HepG2 (cell line): ENCODE results near the gene PELI3. TPM values are rescaled to one million over a fixed set of nuclear protein-coding genes. Genes with fewer than 3 reads are reported as not detected.

Source experiments
- DMTF1 ChIP-seq: sonication (generic); formaldehyde crosslinking; IDR thresholded peaks from 2 replicates; pipeline ENCODE4 v1.4.0; 2020; ENCODE audit warnings: mild to moderate bottlenecking, missing genetic modification reagents
- GRHL1 ChIP-seq: sonication (generic); formaldehyde crosslinking; conservative IDR thresholded peaks from 2 replicates; pipeline ENCODE4 v1.8.0; 2022; ENCODE audit warnings: missing genetic modification reagents
- KMT2A ChIP-seq: sonication (generic); formaldehyde crosslinking; IDR thresholded peaks from 2 replicates; pipeline ENCODE4 v1.4.0; 2020; ENCODE audit warnings: missing genetic modification reagents
- PPARG ChIP-seq: conservative IDR thresholded peaks from 2 replicates; pipeline ENCODE4 v1.6.1; 2016; ENCODE audit warnings: missing biosample characterization, missing genetic modification reagents
- RXRA ChIP-seq: sonication (generic); formaldehyde crosslinking; IDR thresholded peaks from 2 replicates; pipeline ENCODE4 v1.5.1; 2020; ENCODE audit warnings: missing genetic modification reagents
- SP1 ChIP-seq, 2 experiments: fragments of 450-650 bp in 1 of 2; sonication (generic) in 1 of 2; formaldehyde crosslinking in 1 of 2; IDR thresholded peaks; 2 replicates each; pipeline versions ENCODE4 v1.4.0 to v1.6.1; 2016 to 2020; ENCODE audit warnings: missing genetic modification reagents in 1 of 2
- ZNF547 ChIP-seq: sonication (generic); formaldehyde crosslinking; IDR thresholded peaks from 2 replicates; pipeline ENCODE4 v1.5.1; 2020; ENCODE audit warnings: mild to moderate bottlenecking, missing genetic modification reagents
- ZNF737 ChIP-seq: sonication (generic); formaldehyde crosslinking; IDR thresholded peaks from 2 replicates; pipeline ENCODE4 v1.5.0; 2020; ENCODE audit warnings: missing genetic modification reagents, mild to moderate bottlenecking, borderline replicate concordance
- ZNF782 ChIP-seq: sonication (generic); formaldehyde crosslinking; IDR thresholded peaks from 2 replicates; pipeline ENCODE4 v1.4.0; 2020; ENCODE audit warnings: missing genetic modification reagents, mild to moderate bottlenecking, borderline replicate concordance
- polyA plus RNA-seq, 8 experiments: library from polyadenylated mRNA; depleted of rRNA in 3 of 8; stranded (reverse) in 7 of 8; unstranded in 1 of 8; fragments of >200 nt; fragmentation: Illumina TruSeq in 4 of 8; extraction: Trizol in 4 of 8; gene quantifications; 2 replicates each; pipeline versions ENCODE4 v1.2.1 to v1.2.3, GENCODE V29; 2011 to 2016; ENCODE audit warnings: low read depth in 4 of 8, missing spikeins in 1 of 8, mixed read lengths in 1 of 8; ENCODE audit not compliant: insufficient read depth in 1 of 8
- total RNA-seq, 5 experiments: library from RNA; depleted of rRNA; stranded (reverse); fragments of >200 nt; fragmentation: Illumina TruSeq; extraction: Trizol; gene quantifications; 2 replicates each; pipeline ENCODE4 v1.2.3, GENCODE V29; 2016; ENCODE audit warnings: low read depth in 1 of 5
- TF ChIP-seq, protein P1 (sequence below): sonication (generic); formaldehyde crosslinking; IDR thresholded peaks from 2 replicates; pipeline ENCODE4 v1.5.1; 2020; ENCODE audit warnings: mild to moderate bottlenecking, moderate library complexity, missing genetic modification reagents
- TF ChIP-seq, protein P2 (sequence below): IDR thresholded peaks from 2 replicates; pipeline ENCODE4 v1.6.1; 2012; ENCODE audit warnings: low read length, improper control_type of control experiment
- TF ChIP-seq, protein P3 (sequence below): sonication (generic); formaldehyde crosslinking; IDR thresholded peaks from 2 replicates; pipeline ENCODE4 v1.4.0; 2020; ENCODE audit warnings: missing genetic modification reagents
- TF ChIP-seq, protein P4 (sequence below): sonication (generic); formaldehyde crosslinking; IDR thresholded peaks from 2 replicates; pipeline ENCODE4 v1.8.1; 2022; ENCODE audit warnings: mild to moderate bottlenecking, missing genetic modification reagents
- TF ChIP-seq, protein P5 (sequence below), 2 experiments: sonication (generic) in 1 of 2; formaldehyde crosslinking in 1 of 2; IDR thresholded peaks; 2 replicates each; pipeline versions ENCODE4 v1.4.0 to v1.6.1; 2018 to 2020; ENCODE audit warnings: missing genetic modification reagents in 2 of 2, borderline replicate concordance in 1 of 2, low read depth in 1 of 2, mild to moderate bottlenecking in 1 of 2, missing biosample characterization in 1 of 2

PELI3 gene
- total and polyA plus RNA-seq, 2 of the 13 experiments (the other 11 are each of a cell fraction or from before 2014, with no cell fraction given), result 2.0 to 4.0 TPM

DNA sequence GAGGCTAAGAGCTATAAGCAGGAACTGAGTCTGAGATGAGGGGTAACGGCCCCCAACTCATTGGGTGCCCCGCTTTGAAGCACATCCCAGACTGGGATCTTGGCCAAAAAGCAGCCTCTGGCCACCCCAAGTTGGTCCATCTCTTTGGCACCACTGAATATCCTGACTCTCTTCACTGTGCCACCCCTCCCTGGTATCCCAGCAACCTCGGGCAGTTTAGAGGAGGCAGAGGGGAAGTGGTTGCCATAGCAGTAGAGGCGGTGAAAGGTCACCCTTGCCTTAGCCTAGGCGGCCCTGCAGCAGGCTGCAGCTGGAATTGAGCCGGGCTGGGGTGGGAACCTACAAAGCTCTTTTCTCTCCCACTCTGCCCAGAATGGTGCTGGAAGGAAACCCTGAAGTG, 1.1 kb downstream of the PELI3 start (continued):
- TF ChIP-seq, protein P1, sequence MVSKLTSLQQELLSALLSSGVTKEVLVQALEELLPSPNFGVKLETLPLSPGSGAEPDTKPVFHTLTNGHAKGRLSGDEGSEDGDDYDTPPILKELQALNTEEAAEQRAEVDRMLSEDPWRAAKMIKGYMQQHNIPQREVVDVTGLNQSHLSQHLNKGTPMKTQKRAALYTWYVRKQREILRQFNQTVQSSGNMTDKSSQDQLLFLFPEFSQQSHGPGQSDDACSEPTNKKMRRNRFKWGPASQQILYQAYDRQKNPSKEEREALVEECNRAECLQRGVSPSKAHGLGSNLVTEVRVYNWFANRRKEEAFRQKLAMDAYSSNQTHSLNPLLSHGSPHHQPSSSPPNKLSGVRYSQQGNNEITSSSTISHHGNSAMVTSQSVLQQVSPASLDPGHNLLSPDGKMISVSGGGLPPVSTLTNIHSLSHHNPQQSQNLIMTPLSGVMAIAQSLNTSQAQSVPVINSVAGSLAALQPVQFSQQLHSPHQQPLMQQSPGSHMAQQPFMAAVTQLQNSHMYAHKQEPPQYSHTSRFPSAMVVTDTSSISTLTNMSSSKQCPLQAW (CRISPR knock-in tag), result no peak
- TF ChIP-seq RXRA (CRISPR knock-in tag) (peak; percentile 40; the same call in 1 of the 2 replicates), GRHL1 (CRISPR knock-in tag) (no peak), DMTF1 (no peak), KMT2A (CRISPR knock-in tag) (no peak), ZNF737 (CRISPR knock-in tag) (0 out of 2 replicates have a peak, but pooled peaks have one; percentile 17), ZNF547 (no peak), ZNF782 (no peak), PPARG (CRISPR knock-in tag) (peak; percentile 87), SP1 (IDR thresholded peaks at IDR 0.05) (no peak), SP1 (CRISPR knock-in tag; IDR thresholded peaks at IDR 0.05) (no peak)
- TF ChIP-seq, protein P2, sequence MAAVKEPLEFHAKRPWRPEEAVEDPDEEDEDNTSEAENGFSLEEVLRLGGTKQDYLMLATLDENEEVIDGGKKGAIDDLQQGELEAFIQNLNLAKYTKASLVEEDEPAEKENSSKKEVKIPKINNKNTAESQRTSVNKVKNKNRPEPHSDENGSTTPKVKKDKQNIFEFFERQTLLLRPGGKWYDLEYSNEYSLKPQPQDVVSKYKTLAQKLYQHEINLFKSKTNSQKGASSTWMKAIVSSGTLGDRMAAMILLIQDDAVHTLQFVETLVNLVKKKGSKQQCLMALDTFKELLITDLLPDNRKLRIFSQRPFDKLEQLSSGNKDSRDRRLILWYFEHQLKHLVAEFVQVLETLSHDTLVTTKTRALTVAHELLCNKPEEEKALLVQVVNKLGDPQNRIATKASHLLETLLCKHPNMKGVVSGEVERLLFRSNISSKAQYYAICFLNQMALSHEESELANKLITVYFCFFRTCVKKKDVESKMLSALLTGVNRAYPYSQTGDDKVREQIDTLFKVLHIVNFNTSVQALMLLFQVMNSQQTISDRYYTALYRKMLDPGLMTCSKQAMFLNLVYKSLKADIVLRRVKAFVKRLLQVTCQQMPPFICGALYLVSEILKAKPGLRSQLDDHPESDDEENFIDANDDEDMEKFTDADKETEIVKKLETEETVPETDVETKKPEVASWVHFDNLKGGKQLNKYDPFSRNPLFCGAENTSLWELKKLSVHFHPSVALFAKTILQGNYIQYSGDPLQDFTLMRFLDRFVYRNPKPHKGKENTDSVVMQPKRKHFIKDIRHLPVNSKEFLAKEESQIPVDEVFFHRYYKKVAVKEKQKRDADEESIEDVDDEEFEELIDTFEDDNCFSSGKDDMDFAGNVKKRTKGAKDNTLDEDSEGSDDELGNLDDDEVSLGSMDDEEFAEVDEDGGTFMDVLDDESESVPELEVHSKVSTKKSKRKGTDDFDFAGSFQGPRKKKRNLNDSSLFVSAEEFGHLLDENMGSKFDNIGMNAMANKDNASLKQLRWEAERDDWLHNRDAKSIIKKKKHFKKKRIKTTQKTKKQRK, result no peak
- TF ChIP-seq, protein P3, sequence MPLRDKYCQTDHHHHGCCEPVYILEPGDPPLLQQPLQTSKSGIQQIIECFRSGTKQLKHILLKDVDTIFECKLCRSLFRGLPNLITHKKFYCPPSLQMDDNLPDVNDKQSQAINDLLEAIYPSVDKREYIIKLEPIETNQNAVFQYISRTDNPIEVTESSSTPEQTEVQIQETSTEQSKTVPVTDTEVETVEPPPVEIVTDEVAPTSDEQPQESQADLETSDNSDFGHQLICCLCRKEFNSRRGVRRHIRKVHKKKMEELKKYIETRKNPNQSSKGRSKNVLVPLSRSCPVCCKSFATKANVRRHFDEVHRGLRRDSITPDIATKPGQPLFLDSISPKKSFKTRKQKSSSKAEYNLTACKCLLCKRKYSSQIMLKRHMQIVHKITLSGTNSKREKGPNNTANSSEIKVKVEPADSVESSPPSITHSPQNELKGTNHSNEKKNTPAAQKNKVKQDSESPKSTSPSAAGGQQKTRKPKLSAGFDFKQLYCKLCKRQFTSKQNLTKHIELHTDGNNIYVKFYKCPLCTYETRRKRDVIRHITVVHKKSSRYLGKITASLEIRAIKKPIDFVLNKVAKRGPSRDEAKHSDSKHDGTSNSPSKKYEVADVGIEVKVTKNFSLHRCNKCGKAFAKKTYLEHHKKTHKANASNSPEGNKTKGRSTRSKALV (CRISPR knock-in tag), result no peak
- TF ChIP-seq, protein P4, sequence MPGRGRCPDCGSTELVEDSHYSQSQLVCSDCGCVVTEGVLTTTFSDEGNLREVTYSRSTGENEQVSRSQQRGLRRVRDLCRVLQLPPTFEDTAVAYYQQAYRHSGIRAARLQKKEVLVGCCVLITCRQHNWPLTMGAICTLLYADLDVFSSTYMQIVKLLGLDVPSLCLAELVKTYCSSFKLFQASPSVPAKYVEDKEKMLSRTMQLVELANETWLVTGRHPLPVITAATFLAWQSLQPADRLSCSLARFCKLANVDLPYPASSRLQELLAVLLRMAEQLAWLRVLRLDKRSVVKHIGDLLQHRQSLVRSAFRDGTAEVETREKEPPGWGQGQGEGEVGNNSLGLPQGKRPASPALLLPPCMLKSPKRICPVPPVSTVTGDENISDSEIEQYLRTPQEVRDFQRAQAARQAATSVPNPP, result no peak
- TF ChIP-seq, protein P5, sequence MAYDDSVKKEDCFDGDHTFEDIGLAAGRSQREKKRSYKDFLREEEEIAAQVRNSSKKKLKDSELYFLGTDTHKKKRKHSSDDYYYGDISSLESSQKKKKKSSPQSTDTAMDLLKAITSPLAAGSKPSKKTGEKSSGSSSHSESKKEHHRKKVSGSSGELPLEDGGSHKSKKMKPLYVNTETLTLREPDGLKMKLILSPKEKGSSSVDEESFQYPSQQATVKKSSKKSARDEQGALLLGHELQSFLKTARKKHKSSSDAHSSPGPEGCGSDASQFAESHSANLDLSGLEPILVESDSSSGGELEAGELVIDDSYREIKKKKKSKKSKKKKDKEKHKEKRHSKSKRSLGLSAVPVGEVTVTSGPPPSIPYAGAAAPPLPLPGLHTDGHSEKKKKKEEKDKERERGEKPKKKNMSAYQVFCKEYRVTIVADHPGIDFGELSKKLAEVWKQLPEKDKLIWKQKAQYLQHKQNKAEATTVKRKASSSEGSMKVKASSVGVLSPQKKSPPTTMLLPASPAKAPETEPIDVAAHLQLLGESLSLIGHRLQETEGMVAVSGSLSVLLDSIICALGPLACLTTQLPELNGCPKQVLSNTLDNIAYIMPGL (CRISPR knock-in tag; IDR thresholded peaks at IDR 0.05; ENCODE audit: borderline replicate concordance in 1 of 2, low read depth in 1 of 2), result 0 out of 4 replicates have a peak, but pooled peaks of 1 of the 2 experiments have one; percentile 11
